Measurements from ENCODE around the gene AP2A2. TPM values are rescaled to one million over a fixed set of nuclear protein-coding genes. Genes with fewer than 3 reads are reported as not detected.
A peak's percentile ranks its signal among the peaks of the same experiment; 100 is the strongest.

The AP2A2 gene
- total RNA-seq, result 10 to 100 TPM; 49.1 to 52.1 TPM

- no peaks in the 10 kb centered on the region for H3K27me3 Mint-ChIP-seq
- peak within 1 kb of the TSS; percentile 84 for H3K27ac Mint-ChIP-seq
- H3K9me3 Mint-ChIP-seq, result no peaks in the 10 kb centered on the region
Observed at GRCh38 chr11:925496-926301, at the start of gene AP2A2. Gene AP2A2, plus strand, starts transcription at chr11:925870. Its CDS starts 152 bp downstream, at chr11:926022.

GRCh38 chr11:876545-876944 is 49.1 kb upstream of the AP2A2 start:
- no peaks in the 10 kb centered on the region for H3K27me3 Mint-ChIP-seq
- H3K4me3 Mint-ChIP-seq, result no peak overlapping the region
- DNase-seq (no peak), ATAC-seq (ENCODE audit: low read depth) (no peak)
- no peak overlapping the region for H3K27ac Mint-ChIP-seq
- POLR2A ChIA-PET, result no interaction called here
- H3K9me3 Mint-ChIP-seq, result no peaks in the 10 kb centered on the region
- H3K36me3 Mint-ChIP-seq, result peaks cover 4% of the 10 kb centered on the region
- no peaks in the 10 kb centered on the region for H3K4me1 Mint-ChIP-seq

More at GRCh38 chr11:925496-926301, at the start of gene AP2A2:
- ATAC-seq (ENCODE audit: low read depth) (peak; percentile 63), DNase-seq (peak; percentile 99)
- POLR2A ChIA-PET, result interaction anchor here (0.5 to 2.4 kb wide), 3 partner anchors 13 to 125 kb away, joined by 3 to 10 read pairs (median 3); partner anchors contain the start of gene CHID1
- Mint-ChIP-seq H3K36me3 (peaks cover 5% of the 10 kb centered on the region), H3K4me3 (peak within 1 kb of the TSS; percentile 86), H3K4me1 (peaks cover 24% of the 10 kb centered on the region)

GRCh38 chr11:877565-877964 is 48.1 kb upstream of the AP2A2 start:
- Mint-ChIP-seq H3K9me3 (no peaks in the 10 kb centered on the region), H3K27ac (no peak overlapping the region), H3K4me3 (no peak overlapping the region), H3K4me1 (no peaks in the 10 kb centered on the region), H3K27me3 (no peaks in the 10 kb centered on the region), H3K36me3 (peaks cover 4% of the 10 kb centered on the region)
- DNase-seq, result no peak
- ATAC-seq (ENCODE audit: low read depth), result no peak
- POLR2A ChIA-PET, result interaction anchor here (0.6 kb wide), 1 partner anchor 973 kb away, joined by 4 read pairs; no protein-coding TSS in a partner anchor

- no peak for DNase-seq
- no peak overlapping the region for H3K27ac Mint-ChIP-seq
- H3K27me3 Mint-ChIP-seq, result no peaks in the 10 kb centered on the region
- H3K9me3 Mint-ChIP-seq, result no peaks in the 10 kb centered on the region
- no peak overlapping the region for H3K4me3 Mint-ChIP-seq
- POLR2A ChIA-PET, result no interaction called here
- no peak for ATAC-seq (ENCODE audit: low read depth)
- H3K36me3 Mint-ChIP-seq, result peaks cover 2% of the 10 kb centered on the region
- H3K4me1 Mint-ChIP-seq, result no peaks in the 10 kb centered on the region
Observed at GRCh38 chr11:880447-880846, 45.2 kb upstream of the AP2A2 start.

- no peak overlapping the region for H3K4me3 Mint-ChIP-seq
- ATAC-seq (ENCODE audit: low read depth), result no peak
- no peaks in the 10 kb centered on the region for H3K36me3 Mint-ChIP-seq
- H3K27ac Mint-ChIP-seq, result no peak overlapping the region
- POLR2A ChIA-PET, result no interaction called here
- H3K27me3 Mint-ChIP-seq, result no peaks in the 10 kb centered on the region
- no peak for DNase-seq
- H3K4me1 Mint-ChIP-seq, result no peaks in the 10 kb centered on the region
- H3K9me3 Mint-ChIP-seq, result no peaks in the 10 kb centered on the region
Observed at GRCh38 chr11:882596-882995, 43.1 kb upstream of the AP2A2 start.

GRCh38 chr11:883527-883926 is 42.1 kb upstream of the AP2A2 start:
- ATAC-seq (ENCODE audit: low read depth), result no peak
- H3K27ac Mint-ChIP-seq, result no peak overlapping the region
- POLR2A ChIA-PET, result no interaction called here
- no peaks in the 10 kb centered on the region for H3K4me1 Mint-ChIP-seq
- H3K36me3 Mint-ChIP-seq, result no peaks in the 10 kb centered on the region
- no peak for DNase-seq
- H3K27me3 Mint-ChIP-seq, result no peaks in the 10 kb centered on the region
- H3K4me3 Mint-ChIP-seq, result no peak overlapping the region
- H3K9me3 Mint-ChIP-seq, result no peaks in the 10 kb centered on the region

GRCh38 chr11:884578-885070 is 41.0 kb upstream of the AP2A2 start:
- Mint-ChIP-seq H3K4me1 (no peaks in the 10 kb centered on the region), H3K27me3 (no peaks in the 10 kb centered on the region), H3K4me3 (no peak overlapping the region), H3K27ac (no peak overlapping the region), H3K9me3 (no peaks in the 10 kb centered on the region), H3K36me3 (no peaks in the 10 kb centered on the region)
- DNase-seq (no peak), ATAC-seq (ENCODE audit: low read depth) (no peak)
- POLR2A ChIA-PET, result no interaction called here

GRCh38 chr11:886568-886967 is 39.1 kb upstream of the AP2A2 start:
- ATAC-seq (ENCODE audit: low read depth), result no peak
- Mint-ChIP-seq H3K27me3 (no peaks in the 10 kb centered on the region), H3K4me3 (no peak overlapping the region), H3K27ac (no peak overlapping the region), H3K36me3 (no peaks in the 10 kb centered on the region), H3K4me1 (no peaks in the 10 kb centered on the region), H3K9me3 (no peaks in the 10 kb centered on the region)
- POLR2A ChIA-PET, result no interaction called here
- no peak for DNase-seq

- POLR2A ChIA-PET, result no interaction called here
- Mint-ChIP-seq H3K36me3 (no peaks in the 10 kb centered on the region), H3K4me3 (no peak overlapping the region), H3K9me3 (no peaks in the 10 kb centered on the region), H3K4me1 (no peaks in the 10 kb centered on the region), H3K27ac (no peak overlapping the region), H3K27me3 (no peaks in the 10 kb centered on the region)
- ATAC-seq (ENCODE audit: low read depth) (no peak), DNase-seq (no peak)
Observed at GRCh38 chr11:887589-887988, 38.1 kb upstream of the AP2A2 start.

- POLR2A ChIA-PET, result no interaction called here
- no peak overlapping the region for H3K27ac Mint-ChIP-seq
Observed at GRCh38 chr11:888310-889212, 37.1 kb upstream of the AP2A2 start.

GRCh38 chr11:889257-889656 is 36.4 kb upstream of the AP2A2 start:
- Mint-ChIP-seq H3K4me1 (no peaks in the 10 kb centered on the region), H3K36me3 (no peaks in the 10 kb centered on the region), H3K4me3 (no peak overlapping the region), H3K27ac (peak overlapping the region; percentile 38), H3K9me3 (no peaks in the 10 kb centered on the region), H3K27me3 (no peaks in the 10 kb centered on the region)
- no peak for ATAC-seq (ENCODE audit: low read depth)
- POLR2A ChIA-PET, result no interaction called here
- DNase-seq, result no peak

More at GRCh38 chr11:888310-889212, 37.1 kb upstream of the AP2A2 start:
- no peaks in the 10 kb centered on the region for H3K36me3 Mint-ChIP-seq
- H3K4me3 Mint-ChIP-seq, result no peak overlapping the region
- ATAC-seq (ENCODE audit: low read depth), result no peak
- H3K27me3 Mint-ChIP-seq, result no peaks in the 10 kb centered on the region
- H3K4me1 Mint-ChIP-seq, result no peaks in the 10 kb centered on the region
- H3K9me3 Mint-ChIP-seq, result no peaks in the 10 kb centered on the region
- DNase-seq, result no peak

GRCh38 chr11:889687-890475 is 35.8 kb upstream of the AP2A2 start:
- no peak for ATAC-seq (ENCODE audit: low read depth)
- no peaks in the 10 kb centered on the region for H3K27me3 Mint-ChIP-seq
- no peak overlapping the region for H3K4me3 Mint-ChIP-seq
- peak overlapping the region; percentile 38 for H3K27ac Mint-ChIP-seq
- no peaks in the 10 kb centered on the region for H3K9me3 Mint-ChIP-seq
- no peaks in the 10 kb centered on the region for H3K4me1 Mint-ChIP-seq
- POLR2A ChIA-PET, result no interaction called here
- no peaks in the 10 kb centered on the region for H3K36me3 Mint-ChIP-seq
- DNase-seq, result no peak

Measured in activated naive CD8-positive, alpha-beta T cell treated with anti-CD3 and anti-CD28 coated beads, Interleukin-2, amount 10 ng/mL, durations not matched to agents 7 days and 5 days (primary cell).